NCI-H2107 (cell line): Measurements from ENCODE around the gene RAB34.

Experiments used
- DNase-seq: peaks from one replicate; lab custom pipeline; 2025; lab: John Stamatoyannopoulos, UW

Gene RAB34

GRCh38 chr17:28675490-28675889 lies 42.2 kb downstream of the RAB34 start:
- DNase-seq: no peak

- DNase-seq: no peak
These were observed 47.8 kb downstream of the RAB34 start for GRCh38 chr17:28669918-28670317.

GRCh38 chr17:28667870-28668269 lies 49.8 kb downstream of the RAB34 start:
- DNase-seq: no peak

- DNase-seq: no peak
These were observed 51.7 kb downstream of the RAB34 start for GRCh38 chr17:28665994-28666393.
